ENCODE measurements around the gene MAMDC4.
"Not testable (repeated sequence)": the region's sequence is repeated elsewhere in the genome, so short reads cannot be mapped to it uniquely, and the experiment has no call there.

MAMDC4 gene

DNA sequence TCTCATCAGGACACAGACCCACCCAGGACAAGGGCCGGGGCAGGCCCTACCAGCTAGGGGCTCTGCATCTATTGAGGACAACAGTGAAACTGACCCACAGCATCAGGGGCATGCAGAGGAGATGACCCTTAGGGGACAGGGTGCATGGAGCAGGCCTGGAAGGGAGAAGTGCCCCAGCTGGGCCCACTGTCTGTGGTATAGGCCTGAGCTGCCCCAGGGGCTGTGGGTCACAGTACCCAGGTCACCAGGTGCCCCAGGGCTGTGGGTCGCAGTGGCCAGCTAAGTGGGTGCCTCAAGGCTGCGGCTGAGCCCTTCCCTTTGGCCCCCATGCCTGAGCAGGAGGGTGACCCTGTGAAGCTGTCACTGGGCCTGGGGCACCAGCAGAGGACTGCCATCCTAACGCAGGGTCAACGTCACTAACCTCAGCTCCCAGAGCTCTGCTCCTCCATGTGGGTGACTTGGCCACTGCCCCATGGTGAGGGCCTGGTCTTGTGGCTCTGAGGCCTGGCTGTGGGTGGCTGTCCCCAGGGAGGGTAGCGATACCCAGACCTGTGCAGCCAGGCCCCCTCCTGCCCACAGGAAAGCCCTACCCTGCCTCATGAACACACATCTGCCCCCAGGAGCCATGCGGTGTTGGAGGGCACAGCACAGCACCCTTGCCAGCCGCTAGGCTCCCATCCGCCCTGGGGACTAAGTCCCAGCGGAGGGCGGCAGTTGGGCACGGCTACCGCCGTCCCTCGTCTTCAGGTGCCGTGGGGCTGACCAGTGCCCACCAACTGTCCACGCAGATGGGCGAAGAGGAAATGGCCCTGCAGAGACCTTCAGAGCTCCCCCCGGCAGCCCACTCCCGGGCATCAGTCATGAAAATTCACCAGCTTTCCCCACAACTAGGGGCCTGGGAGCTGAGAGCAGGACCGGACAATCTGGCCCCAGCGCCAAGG, 9.1 kb downstream of the MAMDC4 start:
- in situ Hi-C loops (cut with MboI; ENCODE audit: low sequenced_read_pairs), result no loop called here

GRCh38 chr9:136861874-136862457, 9.8 kb downstream of the MAMDC4 start:
- in situ Hi-C loops (cut with MboI; ENCODE audit: low sequenced_read_pairs), result no loop called here

DNA sequence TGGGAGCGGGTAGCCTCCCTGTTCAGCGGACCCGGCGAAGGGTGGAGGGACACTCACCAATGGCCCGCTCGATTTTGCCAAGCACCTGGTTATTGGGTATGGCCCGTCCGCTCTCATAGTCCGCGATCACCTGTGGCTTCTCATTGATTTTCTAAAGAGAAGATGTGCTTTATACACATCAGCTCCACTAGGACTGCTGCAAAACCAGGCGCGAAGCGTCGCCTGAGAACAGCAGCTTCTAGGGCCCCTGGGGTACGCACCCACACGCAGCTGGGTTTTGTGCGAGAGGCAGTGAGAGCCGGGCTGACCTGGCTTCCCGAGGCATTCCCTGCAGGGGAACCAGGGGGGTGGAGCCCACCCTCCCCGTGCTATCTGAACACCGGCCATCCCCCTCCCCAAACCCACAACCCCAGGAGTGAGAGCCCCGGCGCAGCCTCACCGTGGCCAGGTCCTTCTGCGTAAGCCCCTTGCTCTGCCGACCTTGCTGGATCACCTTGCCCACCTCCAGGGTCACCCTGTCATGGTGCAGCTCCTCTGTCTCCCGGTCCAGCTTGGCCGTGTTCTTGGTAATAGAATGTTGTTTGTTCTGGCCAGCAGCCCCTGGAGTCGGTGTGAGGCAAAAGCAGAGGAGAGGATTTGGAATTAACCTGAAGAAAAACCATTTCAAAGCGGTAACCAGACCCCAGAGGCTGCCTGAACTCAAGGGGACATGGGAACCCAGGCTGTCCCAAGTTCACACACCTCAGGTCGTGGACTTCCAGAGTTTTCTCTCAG, 10.9 kb downstream of the MAMDC4 start:
- in situ Hi-C loops (cut with MboI; ENCODE audit: low sequenced_read_pairs), result no loop called here

DNA sequence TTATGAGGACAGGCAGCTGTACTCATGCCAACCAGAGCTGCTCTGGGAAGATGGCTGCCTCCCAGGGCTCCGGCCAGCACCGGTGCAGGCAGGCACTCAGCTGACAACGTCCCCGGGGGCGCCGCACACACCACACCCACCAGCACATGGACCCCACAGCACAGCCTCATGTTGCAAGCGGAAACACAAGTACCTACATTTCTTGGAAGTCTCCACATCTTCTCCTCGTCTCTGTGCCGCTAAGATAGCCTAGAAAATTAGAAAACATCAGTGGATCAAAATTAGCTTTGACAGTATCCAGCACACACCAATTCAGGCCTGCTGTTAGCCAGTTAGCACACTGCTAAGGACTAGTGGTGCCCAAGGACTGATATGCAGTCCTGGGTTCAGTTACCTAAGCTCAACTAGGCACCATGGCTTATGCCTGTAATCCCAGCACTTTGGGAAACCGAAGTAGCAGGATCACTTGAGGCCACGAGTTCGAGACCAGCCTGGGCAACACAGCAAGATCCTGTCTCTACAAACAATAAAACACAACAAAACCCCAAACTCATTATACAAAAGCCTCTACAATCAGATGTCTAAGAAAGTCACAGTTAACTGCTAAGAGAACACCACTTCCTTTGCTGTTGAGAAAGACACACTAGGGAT, 11.6 kb downstream of the MAMDC4 start:
- in situ Hi-C loops (cut with MboI; ENCODE audit: low sequenced_read_pairs), result no loop called here

GRCh38 chr9:136865041-136865767, 13.1 kb downstream of the MAMDC4 start:
- in situ Hi-C loops (cut with MboI; ENCODE audit: low sequenced_read_pairs), result no loop called here

DNA sequence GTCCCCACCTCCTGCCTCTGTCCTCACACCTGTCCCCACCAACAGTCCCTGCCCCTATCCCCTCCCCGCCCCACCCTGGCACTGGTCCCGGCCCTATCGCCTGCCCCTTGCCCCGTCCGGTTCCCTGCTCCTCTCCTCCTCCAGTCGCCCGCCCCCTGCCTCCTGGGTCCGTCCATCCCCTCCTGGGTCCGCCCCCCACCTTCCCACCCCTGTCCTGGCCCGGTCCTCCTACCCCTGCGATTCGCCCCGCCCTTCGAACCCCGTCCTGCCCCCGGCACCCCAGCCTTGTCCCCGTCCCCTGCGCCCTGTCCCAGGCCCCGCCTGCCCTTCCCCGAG, 13.6 kb downstream of the MAMDC4 start:
- in situ Hi-C loops (cut with MboI; ENCODE audit: low sequenced_read_pairs), result no loop called here

- in situ Hi-C loops (cut with MboI; ENCODE audit: low sequenced_read_pairs), result not testable (repeated sequence)
Measured at GRCh38 chr9:136866898-136867421, 14.8 kb downstream of the MAMDC4 start.

- in situ Hi-C loops (cut with MboI; ENCODE audit: low sequenced_read_pairs), result no loop called here
Measured at GRCh38 chr9:136867480-136867879, 15.3 kb downstream of the MAMDC4 start.

- in situ Hi-C loops (cut with MboI; ENCODE audit: low sequenced_read_pairs), result no loop called here
Measured at GRCh38 chr9:136867917-136868316, 15.8 kb downstream of the MAMDC4 start.

GRCh38 chr9:136868644-136869043, 16.5 kb downstream of the MAMDC4 start:
- in situ Hi-C loops (cut with MboI; ENCODE audit: low sequenced_read_pairs), result no loop called here

DNA sequence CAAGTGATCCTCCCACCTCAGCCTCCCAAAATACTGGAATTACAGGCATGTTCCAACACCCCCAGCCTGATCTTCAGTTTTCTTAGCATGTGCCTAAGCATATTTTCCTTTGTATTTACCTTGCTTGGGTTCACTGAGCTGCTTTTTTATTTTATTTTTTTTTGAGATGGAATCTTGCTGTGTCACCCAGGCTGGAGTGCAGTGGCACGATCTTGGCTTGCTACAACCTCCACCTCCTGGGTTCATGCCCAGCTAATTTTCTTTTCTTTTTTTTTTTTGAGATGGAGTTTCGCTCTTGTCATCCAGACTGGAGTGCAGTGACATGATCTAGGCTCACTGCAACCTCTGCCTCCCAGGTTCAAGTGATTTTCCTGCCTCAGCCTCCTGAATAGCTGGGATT, 17.5 kb downstream of the MAMDC4 start:
- in situ Hi-C loops (cut with MboI; ENCODE audit: low sequenced_read_pairs), result not testable (repeated sequence)

- in situ Hi-C loops (cut with MboI; ENCODE audit: low sequenced_read_pairs), result no loop called here
Measured at GRCh38 chr9:136875155-136875554, 23.0 kb downstream of the MAMDC4 start.

DNA sequence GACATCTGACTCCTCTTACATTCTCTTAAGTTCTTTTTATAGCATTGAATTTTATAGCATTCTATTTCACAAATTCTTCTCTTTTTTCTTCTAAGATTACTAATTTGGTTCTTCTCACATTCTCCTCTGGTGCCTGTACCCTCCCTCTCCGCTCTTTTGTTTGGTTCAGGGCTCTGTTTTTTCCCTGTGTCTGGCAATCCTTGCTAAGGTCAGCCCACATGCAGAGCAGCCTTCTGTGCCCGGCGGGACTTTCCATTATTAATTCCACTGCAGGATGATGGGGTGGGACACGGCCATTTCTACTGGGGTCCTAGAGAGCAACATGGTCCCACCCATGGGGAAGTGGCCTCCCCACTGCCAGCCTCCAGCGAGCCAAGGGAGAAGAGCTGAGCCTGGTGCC, 24.3 kb downstream of the MAMDC4 start:
- in situ Hi-C loops (cut with MboI; ENCODE audit: low sequenced_read_pairs), result no loop called here

GRCh38 chr9:136880651-136881050, 28.5 kb downstream of the MAMDC4 start:
- in situ Hi-C loops (cut with MboI; ENCODE audit: low sequenced_read_pairs), result no loop called here

DNA sequence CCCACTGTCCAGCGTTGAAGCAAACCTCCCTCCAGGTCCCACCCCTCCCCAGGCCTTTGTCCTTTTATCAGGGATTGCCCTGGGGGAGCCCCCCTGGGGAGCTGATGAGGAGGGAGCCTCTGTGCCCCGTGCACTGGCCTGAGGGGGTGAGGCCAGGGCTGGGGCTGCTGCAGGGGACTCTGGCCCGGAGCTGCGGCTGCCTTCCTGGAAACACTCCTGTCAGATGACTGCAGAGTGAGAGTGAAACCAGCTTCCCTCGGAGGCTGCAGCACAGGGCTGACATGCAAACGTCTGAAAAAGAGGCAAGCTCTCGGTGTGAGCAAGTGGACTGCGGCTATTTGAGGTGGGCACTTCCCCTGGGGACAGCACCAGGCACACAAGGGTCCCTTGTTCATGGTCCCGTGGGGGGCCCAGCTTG, 29.6 kb downstream of the MAMDC4 start:
- in situ Hi-C loops (cut with MboI; ENCODE audit: low sequenced_read_pairs), result no loop called here

DNA sequence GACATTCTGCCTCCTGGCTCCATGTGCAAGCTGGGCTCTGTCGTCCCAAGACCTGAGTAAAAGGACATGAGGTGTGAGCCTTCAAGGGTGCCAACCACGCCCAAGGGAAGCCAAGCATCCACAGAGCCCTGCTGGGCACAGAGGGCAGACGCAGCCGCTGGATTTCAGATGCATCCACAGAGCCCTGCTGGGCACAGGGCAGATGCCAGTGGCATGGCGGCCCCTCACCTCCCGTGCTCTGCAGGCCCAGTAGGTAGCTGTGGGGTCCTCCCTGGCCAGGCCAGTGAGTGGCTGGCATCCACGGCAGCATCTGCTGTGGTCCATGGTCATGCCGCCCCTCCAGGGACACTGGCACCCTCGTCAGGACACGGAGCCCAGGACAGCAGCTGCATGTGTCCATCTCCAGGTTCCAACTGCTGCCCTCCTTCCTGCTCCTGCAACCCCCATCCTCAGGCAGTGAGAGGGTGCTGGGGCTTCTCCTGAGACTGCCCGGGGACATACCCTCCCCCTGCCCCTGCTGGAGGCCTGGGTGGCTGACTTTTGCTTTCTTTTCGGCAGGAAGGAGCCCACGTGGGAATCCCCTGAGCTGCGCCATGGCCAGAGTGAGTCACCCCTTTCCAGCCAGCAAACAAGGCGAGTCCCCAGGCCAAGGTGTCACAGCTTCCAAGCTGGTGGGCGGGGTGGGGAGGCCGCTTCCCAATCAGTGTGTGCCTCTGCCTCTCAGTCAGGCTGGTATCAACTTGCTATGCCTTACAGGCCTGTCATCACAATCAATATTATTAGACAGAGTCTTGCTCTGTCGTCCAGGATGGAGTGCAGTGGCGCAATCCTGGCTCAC, 30.2 kb downstream of the MAMDC4 start:
- in situ Hi-C loops (cut with MboI; ENCODE audit: low sequenced_read_pairs), result no loop called here

GRCh38 chr9:136882947-136883283, 30.8 kb downstream of the MAMDC4 start:
- in situ Hi-C loops (cut with MboI; ENCODE audit: low sequenced_read_pairs), result not testable (repeated sequence)

DNA sequence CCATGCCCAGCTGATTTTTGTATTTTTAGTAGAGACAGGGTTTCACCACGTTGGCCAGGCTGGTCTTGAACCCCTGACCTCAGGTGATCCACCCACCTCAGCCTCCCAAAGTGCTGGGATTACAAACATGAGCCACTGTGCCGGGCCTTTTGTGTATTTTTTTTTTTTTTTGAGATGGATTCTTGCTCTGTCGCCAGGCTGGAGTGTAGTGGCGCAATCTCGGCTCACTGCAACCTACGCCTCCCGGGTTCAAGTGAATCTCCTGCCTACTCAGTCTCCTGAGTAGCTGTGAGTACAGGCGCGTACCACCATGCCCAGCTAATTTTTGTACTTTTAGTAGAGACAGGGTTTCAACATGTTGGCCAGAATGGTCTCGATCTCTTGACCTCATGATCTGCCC, 31.5 kb downstream of the MAMDC4 start:
- in situ Hi-C loops (cut with MboI; ENCODE audit: low sequenced_read_pairs), result not testable (repeated sequence)

DNA sequence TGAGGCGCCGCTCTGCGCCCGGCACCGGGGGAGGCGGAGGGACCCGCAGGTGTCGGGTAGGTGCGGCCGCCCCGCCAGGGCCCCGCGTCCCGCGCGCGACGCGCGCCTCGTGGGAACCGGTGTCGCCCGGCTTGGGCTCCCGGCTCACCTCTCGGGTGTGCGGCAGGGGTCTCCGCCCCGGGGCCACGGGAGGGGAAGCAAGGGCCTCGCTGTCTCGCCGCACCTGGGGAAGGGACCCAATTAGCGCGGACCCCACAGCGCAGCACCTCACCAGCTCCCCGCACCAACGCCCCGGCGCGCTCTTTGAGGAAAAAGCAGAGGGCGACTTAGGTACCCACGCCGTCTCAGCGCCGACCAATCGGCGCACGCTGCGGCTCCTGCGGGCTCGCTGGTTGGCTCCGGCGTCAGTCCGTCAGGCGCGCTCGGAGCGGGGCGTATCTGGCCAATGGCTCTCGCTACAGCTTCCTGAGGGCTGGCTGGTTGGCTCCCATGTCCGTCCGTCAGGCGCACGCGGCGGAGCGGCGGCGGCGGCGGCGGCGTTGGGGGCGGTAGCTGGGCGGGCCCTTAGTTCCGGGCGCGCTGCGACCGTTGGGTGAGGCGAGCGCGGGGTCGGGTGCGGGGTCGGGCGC, 33.9 kb downstream of the MAMDC4 start, which contains the start of gene TRAF2:
Gene TRAF2 (plus strand): TSS at position 567 of the 629 bp plus-strand sequence. CDS start 12,225 bp downstream, outside the sequence.
- in situ Hi-C loops (cut with MboI; ENCODE audit: low sequenced_read_pairs), result no loop called here
